PC-9 (cell line): ENCODE measurements around the gene BMERB1.
"Not testable (repeated sequence)": the region's sequence is repeated elsewhere in the genome, so short reads cannot be mapped to it uniquely, and the experiment has no call there.

ENCODE experiments used
- EZH2 ChIP-seq: fragments of 200-600 bp; sonication (generic); IDR thresholded peaks from 2 replicates; pipeline ENCODE4 v1.8.0; 2017; ENCODE audit warnings: antibody characterized with exemption, low read depth
- TF ChIP-seq, protein P1 (sequence below): fragments of 200-600 bp; sonication (generic); conservative IDR thresholded peaks from 2 replicates; pipeline ENCODE4 v1.6.1; 2017; ENCODE audit warnings: mixed run types, antibody characterized with exemption, mild to moderate bottlenecking, moderate library complexity

DNA sequence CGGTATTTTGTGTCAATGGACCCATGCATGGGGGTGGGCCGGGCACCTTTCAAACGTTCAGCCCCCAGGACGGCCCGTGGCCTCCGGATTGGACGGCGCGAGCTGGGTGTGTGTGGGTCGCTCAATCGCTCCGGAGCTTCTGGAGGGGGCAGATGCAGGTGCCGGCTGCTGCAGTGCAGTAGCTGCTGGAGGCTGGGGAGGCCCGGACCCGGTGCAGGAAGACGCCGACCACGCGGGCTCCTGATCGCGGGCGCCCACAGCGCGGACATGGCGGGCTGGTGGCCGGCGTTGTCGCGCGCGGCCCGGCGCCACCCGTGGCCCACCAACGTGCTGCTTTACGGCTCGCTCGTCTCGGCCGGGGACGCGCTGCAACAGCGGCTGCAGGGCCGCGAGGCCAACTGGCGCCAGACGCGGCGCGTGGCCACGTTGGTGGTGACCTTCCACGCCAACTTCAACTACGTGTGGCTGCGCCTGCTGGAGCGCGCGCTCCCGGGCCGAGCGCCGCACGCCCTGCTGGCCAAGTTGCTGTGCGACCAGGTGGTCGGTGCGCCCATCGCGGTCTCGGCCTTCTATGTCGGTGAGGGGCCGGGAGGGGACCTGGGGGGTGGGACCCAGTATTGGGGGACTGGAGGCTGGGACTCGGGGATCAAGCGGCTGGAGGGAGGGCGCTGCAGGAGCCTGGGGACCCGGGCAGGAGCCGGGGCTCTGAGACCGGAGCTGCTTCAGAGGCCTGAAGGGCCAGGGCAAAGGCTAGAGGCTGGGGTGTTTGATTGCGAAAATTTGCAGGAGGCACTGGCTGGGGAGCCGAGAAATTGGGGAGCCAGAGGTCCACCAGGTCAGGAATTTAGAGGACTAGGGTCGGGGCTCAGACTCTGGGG is 38.5 kb upstream of the BMERB1 start, which contains the start of gene MPV17L:
- TF ChIP-seq, protein P1, sequence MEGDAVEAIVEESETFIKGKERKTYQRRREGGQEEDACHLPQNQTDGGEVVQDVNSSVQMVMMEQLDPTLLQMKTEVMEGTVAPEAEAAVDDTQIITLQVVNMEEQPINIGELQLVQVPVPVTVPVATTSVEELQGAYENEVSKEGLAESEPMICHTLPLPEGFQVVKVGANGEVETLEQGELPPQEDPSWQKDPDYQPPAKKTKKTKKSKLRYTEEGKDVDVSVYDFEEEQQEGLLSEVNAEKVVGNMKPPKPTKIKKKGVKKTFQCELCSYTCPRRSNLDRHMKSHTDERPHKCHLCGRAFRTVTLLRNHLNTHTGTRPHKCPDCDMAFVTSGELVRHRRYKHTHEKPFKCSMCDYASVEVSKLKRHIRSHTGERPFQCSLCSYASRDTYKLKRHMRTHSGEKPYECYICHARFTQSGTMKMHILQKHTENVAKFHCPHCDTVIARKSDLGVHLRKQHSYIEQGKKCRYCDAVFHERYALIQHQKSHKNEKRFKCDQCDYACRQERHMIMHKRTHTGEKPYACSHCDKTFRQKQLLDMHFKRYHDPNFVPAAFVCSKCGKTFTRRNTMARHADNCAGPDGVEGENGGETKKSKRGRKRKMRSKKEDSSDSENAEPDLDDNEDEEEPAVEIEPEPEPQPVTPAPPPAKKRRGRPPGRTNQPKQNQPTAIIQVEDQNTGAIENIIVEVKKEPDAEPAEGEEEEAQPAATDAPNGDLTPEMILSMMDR, result not testable (repeated sequence)
- TF ChIP-seq EZH2, result not testable (repeated sequence)
